Smooth muscle cell (in vitro differentiated cells): Measurements from ENCODE around the gene TRIM60. TPM values are rescaled to one million over a fixed set of nuclear protein-coding genes. Genes with fewer than 3 reads are reported as not detected.
"Not testable (repeated sequence)": the region's sequence is repeated elsewhere in the genome, so short reads cannot be mapped to it uniquely, and the experiment has no call there.

Experiments
- DNase-seq: peaks from one replicate; lab custom pipeline; 2025; ENCODE audit not compliant: unreplicated experiment; lab: John Stamatoyannopoulos, UW
- H2AFZ ChIP-seq: fragments of 200-600 bp; sonication (generic); 2 replicates; pipeline ENCODE4 v1.6.0; 2016; ENCODE audit warnings: antibody characterized with exemption, low read depth, mild to moderate bottlenecking
- H3F3A ChIP-seq: fragments of 200-600 bp; sonication (generic); 2 replicates; pipeline ENCODE4 v1.6.0; 2017; ENCODE audit warnings: antibody characterized with exemption, low read depth
- H3K27ac ChIP-seq: fragments of 200-600 bp; sonication (generic); 2 replicates; pipeline ENCODE4 v1.5.1; 2016; ENCODE audit warnings: low read depth, mild to moderate bottlenecking
- H3K27me3 ChIP-seq: fragments of 200-600 bp; sonication (generic); 2 replicates; pipeline ENCODE4 v1.6.1; 2016; ENCODE audit warnings: low read depth, mild to moderate bottlenecking
- H3K36me3 ChIP-seq: fragments of 200-600 bp; sonication (generic); 2 replicates; pipeline ENCODE4 v1.5.1; 2016; ENCODE audit warnings: low read depth
- H3K4me1 ChIP-seq: fragments of 200-600 bp; sonication (generic); 2 replicates; pipeline ENCODE4 v1.5.1; 2016; ENCODE audit warnings: low read depth
- H3K4me2 ChIP-seq: fragments of 200-600 bp; sonication (generic); 2 replicates; pipeline ENCODE4 v1.6.0; 2016; ENCODE audit warnings: mild to moderate bottlenecking
- H3K4me3 ChIP-seq: fragments of 200-600 bp; sonication (generic); 2 replicates; pipeline ENCODE4 v1.5.1; 2016; ENCODE audit warnings: mild to moderate bottlenecking
- H3K79me2 ChIP-seq: fragments of 200-600 bp; sonication (generic); 2 replicates; pipeline ENCODE4 v1.6.0; 2016; ENCODE audit warnings: low read depth, mild to moderate bottlenecking
- H3K9ac ChIP-seq: fragments of 200-600 bp; sonication (generic); 2 replicates; pipeline ENCODE4 v1.6.0; 2016; ENCODE audit warnings: low read depth
- H3K9me3 ChIP-seq: fragments of 200-600 bp; sonication (generic); replicated peaks from 2 replicates; pipeline ENCODE4 v1.5.1; 2016; ENCODE audit warnings: low read depth
- H4K20me1 ChIP-seq: fragments of 200-600 bp; sonication (generic); 2 replicates; pipeline ENCODE4 v1.6.0; 2016; ENCODE audit warnings: low read depth
- WGBS: methylation state at CpG from one replicate; pipeline ENCODE4 v1.1.7; 2016; ENCODE audit warnings: low lambda C conversion rate; 5-methylcytosine and 5-hydroxymethylcytosine counted together
- polyA plus RNA-seq: library from polyadenylated mRNA; unstranded; fragments of >200 nt; fragmentation: Nextera tagmentation; extraction: Ambion mirVana; gene quantifications from 2 replicates; pipeline ENCODE4 v1.2.1, GENCODE V29; 2016
- total RNA-seq: library from RNA; depleted of rRNA; stranded (reverse); fragments of >200 nt; gene quantifications from 2 replicates; pipeline ENCODE4 v1.2.3, GENCODE V29; 2014
- TF ChIP-seq, protein P1 (sequence below): fragments of 200-600 bp; sonication (generic); IDR thresholded peaks from 2 replicates; pipeline ENCODE4 v1.5.1; 2017; ENCODE audit warnings: borderline replicate concordance, mild to moderate bottlenecking, antibody characterized with exemption; ENCODE audit not compliant: insufficient read depth, poor library complexity, severe bottlenecking

Gene TRIM60
- total and polyA plus RNA-seq, 2 experiments from 2014 or later: not detected

- no peaks in the 10 kb centered on the region for H3K27me3 ChIP-seq
- 88% methylated on average over 1 of the region's 1 CpG for WGBS
- no peak for DNase-seq
- no peaks in the 10 kb centered on the region for H3K36me3 ChIP-seq
- no peaks in the 10 kb centered on the region for H3F3A ChIP-seq
- H2AFZ ChIP-seq: no peak overlapping the region
- no peak overlapping the region for H3K27ac ChIP-seq
- H4K20me1 ChIP-seq: no peaks in the 10 kb centered on the region
- no peak overlapping the region for H3K4me2 ChIP-seq
- no peak overlapping the region for H3K4me3 ChIP-seq
- H3K9ac ChIP-seq: no peak overlapping the region
- H3K9me3 ChIP-seq: no peaks in the 10 kb centered on the region
- H3K79me2 ChIP-seq: no peaks in the 10 kb centered on the region
- H3K4me1 ChIP-seq: peaks cover 9% of the 10 kb centered on the region
- TF ChIP-seq, protein P1, sequence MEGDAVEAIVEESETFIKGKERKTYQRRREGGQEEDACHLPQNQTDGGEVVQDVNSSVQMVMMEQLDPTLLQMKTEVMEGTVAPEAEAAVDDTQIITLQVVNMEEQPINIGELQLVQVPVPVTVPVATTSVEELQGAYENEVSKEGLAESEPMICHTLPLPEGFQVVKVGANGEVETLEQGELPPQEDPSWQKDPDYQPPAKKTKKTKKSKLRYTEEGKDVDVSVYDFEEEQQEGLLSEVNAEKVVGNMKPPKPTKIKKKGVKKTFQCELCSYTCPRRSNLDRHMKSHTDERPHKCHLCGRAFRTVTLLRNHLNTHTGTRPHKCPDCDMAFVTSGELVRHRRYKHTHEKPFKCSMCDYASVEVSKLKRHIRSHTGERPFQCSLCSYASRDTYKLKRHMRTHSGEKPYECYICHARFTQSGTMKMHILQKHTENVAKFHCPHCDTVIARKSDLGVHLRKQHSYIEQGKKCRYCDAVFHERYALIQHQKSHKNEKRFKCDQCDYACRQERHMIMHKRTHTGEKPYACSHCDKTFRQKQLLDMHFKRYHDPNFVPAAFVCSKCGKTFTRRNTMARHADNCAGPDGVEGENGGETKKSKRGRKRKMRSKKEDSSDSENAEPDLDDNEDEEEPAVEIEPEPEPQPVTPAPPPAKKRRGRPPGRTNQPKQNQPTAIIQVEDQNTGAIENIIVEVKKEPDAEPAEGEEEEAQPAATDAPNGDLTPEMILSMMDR: no peak
Observed at GRCh38 chr4:165070560-165070959, 38.8 kb downstream of the TRIM60 start.

GRCh38 chr4:165073346-165073745, 41.5 kb downstream of the TRIM60 start:
- not testable (repeated sequence) for H3F3A ChIP-seq, DNase-seq, H3K4me3 ChIP-seq, H3K79me2 ChIP-seq, H3K4me2 ChIP-seq, H3K4me1 ChIP-seq, H3K27me3 ChIP-seq, H3K9me3 ChIP-seq, H2AFZ ChIP-seq, H3K36me3 ChIP-seq, H3K9ac ChIP-seq, H4K20me1 ChIP-seq, H3K27ac ChIP-seq
- WGBS: 56% methylated on average over 11 of the region's 11 CpGs

DNA sequence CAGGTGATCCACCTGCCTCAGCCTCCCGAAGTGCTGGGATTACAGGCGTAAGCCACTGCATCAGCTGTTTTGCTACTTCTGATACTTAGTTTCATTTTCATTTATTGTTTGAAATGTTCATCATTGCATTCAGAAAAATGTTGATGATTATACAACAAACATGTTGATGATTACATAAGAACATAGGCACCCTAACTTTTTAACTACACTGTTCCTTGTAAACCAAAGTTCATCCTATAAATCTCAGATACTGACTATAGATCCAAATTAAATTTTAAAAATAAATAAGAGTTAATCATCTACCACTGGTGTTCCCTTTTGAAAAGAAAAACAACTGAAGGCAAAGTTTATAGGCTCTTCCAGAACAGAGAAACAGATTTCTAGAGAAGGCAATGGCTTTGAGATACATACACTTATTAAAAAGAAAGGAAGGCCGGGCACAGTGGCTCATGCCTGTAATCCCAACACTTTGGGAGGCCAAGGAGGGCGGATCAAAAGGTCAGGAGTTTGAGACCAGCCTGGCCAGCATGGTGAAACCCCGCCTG, 45.3 kb downstream of the TRIM60 start:
- H3K4me1 ChIP-seq: peaks cover 9% of the 10 kb centered on the region
- no peak overlapping the region for H2AFZ ChIP-seq
- WGBS: 98% methylated on average over 5 of the region's 5 CpGs
- no peak overlapping the region for H3K27ac ChIP-seq
- H3K36me3 ChIP-seq: no peaks in the 10 kb centered on the region
- H3K9ac ChIP-seq: no peak overlapping the region
- no peaks in the 10 kb centered on the region for H3K79me2 ChIP-seq
- no peaks in the 10 kb centered on the region for H3F3A ChIP-seq
- no peaks in the 10 kb centered on the region for H3K9me3 ChIP-seq
- no peak overlapping the region for H3K4me3 ChIP-seq
- H4K20me1 ChIP-seq: no peaks in the 10 kb centered on the region
- TF ChIP-seq, protein P1: no peak
- H3K27me3 ChIP-seq: no peaks in the 10 kb centered on the region
- DNase-seq: no peak
- H3K4me2 ChIP-seq: no peak overlapping the region

GRCh38 chr4:165079476-165079875, 47.7 kb downstream of the TRIM60 start:
- H3K27ac ChIP-seq: no peak overlapping the region
- no peaks in the 10 kb centered on the region for H3K9me3 ChIP-seq
- H3F3A ChIP-seq: no peaks in the 10 kb centered on the region
- no peak overlapping the region for H3K4me3 ChIP-seq
- no peaks in the 10 kb centered on the region for H3K4me1 ChIP-seq
- H3K9ac ChIP-seq: no peak overlapping the region
- DNase-seq: no peak
- TF ChIP-seq, protein P1: no peak
- no peaks in the 10 kb centered on the region for H3K27me3 ChIP-seq
- no peak overlapping the region for H2AFZ ChIP-seq
- 94% methylated on average over 6 of the region's 6 CpGs for WGBS
- H3K36me3 ChIP-seq: no peaks in the 10 kb centered on the region
- no peaks in the 10 kb centered on the region for H4K20me1 ChIP-seq
- H3K4me2 ChIP-seq: no peak overlapping the region
- H3K79me2 ChIP-seq: no peaks in the 10 kb centered on the region

DNA sequence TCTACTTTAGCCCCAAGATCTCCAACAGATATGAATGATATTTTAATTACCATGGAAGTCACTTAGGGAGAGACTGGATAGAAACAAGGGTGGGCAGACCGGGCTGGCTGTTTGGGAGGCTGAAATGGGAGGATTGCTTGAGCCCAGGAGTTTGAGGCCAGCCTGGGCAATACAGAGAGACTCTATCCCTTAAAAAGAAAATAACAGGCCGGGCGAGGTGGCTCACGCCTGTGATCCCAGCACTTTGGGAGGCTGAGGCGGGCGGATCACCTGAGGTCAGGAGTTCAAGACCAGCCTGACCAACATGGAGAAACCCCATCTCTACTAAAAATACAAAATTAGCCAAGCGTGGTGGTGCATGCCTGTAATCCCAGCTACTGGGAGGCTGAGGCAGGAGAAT, 53.0 kb downstream of the TRIM60 start:
- not testable (repeated sequence) for DNase-seq, H3K4me1 ChIP-seq, H3K4me3 ChIP-seq, H3K27me3 ChIP-seq, H3K9ac ChIP-seq, H3K79me2 ChIP-seq, H3K27ac ChIP-seq, H3K9me3 ChIP-seq, H3K36me3 ChIP-seq, H4K20me1 ChIP-seq, H3K4me2 ChIP-seq, H3F3A ChIP-seq, H2AFZ ChIP-seq
- 97% methylated on average over 7 of the region's 7 CpGs for WGBS
